Fibroblast of lung (primary cell): ENCODE measurements around the gene ZNF2. TPM values are rescaled to one million over a fixed set of nuclear protein-coding genes. Genes with fewer than 3 reads are reported as not detected.

Source experiments
- DNase-seq, 2 donors: peaks; one replicate each; pipeline versions ENCODE4 v3.0.0 to v3.0.0-alpha.2; 2010; ENCODE audit warnings: low read depth in 2 of 2
- H2AFZ ChIP-seq: 2 replicates; pipeline ENCODE4 v1.5.1; 2012; ENCODE audit warnings: low read length, control low read depth, inconsistent platforms
- H3K27ac ChIP-seq: 2 replicates; pipeline ENCODE4 v1.5.1; 2011; ENCODE audit warnings: low read length, control low read depth; ENCODE audit not compliant: insufficient read depth
- H3K27me3 ChIP-seq: 2 replicates; pipeline ENCODE4 v1.5.1; 2011; ENCODE audit warnings: mild to moderate bottlenecking, low read length; ENCODE audit not compliant: control insufficient read depth, insufficient read depth
- H3K36me3 ChIP-seq: 2 replicates; pipeline ENCODE4 v1.5.1; 2011; ENCODE audit warnings: low read length; ENCODE audit not compliant: control insufficient read depth, insufficient read depth
- H3K4me1 ChIP-seq: 2 replicates; pipeline ENCODE4 v1.5.1; 2011; ENCODE audit warnings: low read length; ENCODE audit not compliant: control insufficient read depth, insufficient read depth; ENCODE audit errors: extremely low read depth
- H3K4me2 ChIP-seq: 2 replicates; pipeline ENCODE4 v1.5.1; 2011; ENCODE audit warnings: low read length, control low read depth; ENCODE audit not compliant: insufficient read depth; ENCODE audit errors: extremely low read depth
- H3K4me3 ChIP-seq, 4 experiments: fragments of 200-600 bp in 1 of 4; sonication (generic) in 1 of 4; replicated peaks in 1 of 4; 2 replicates each; pipeline ENCODE4 v1.5.1; 2011 to 2016; ENCODE audit warnings: low read length in 4 of 4, low read depth in 3 of 4, mild to moderate bottlenecking in 3 of 4, control low read depth in 2 of 4, inconsistent platforms in 1 of 4, mixed read lengths in 1 of 4; ENCODE audit not compliant: insufficient read depth in 1 of 4; ENCODE audit errors: control extremely low read depth in 1 of 4
- H3K79me2 ChIP-seq: 2 replicates; pipeline ENCODE4 v1.5.1; 2012; ENCODE audit warnings: mild to moderate bottlenecking, low read length, inconsistent platforms; ENCODE audit not compliant: control insufficient read depth, insufficient read depth
- H3K9ac ChIP-seq: 2 replicates; pipeline ENCODE4 v1.5.1; 2011; ENCODE audit warnings: mild to moderate bottlenecking, low read length, control low read depth; ENCODE audit not compliant: insufficient read depth
- H3K9me3 ChIP-seq: 2 replicates; pipeline ENCODE4 v1.5.1; 2012; ENCODE audit warnings: low read depth, low read length; ENCODE audit not compliant: control insufficient read depth, insufficient read depth
- H4K20me1 ChIP-seq: 2 replicates; pipeline ENCODE4 v1.5.1; 2011; ENCODE audit warnings: low read length; ENCODE audit not compliant: control insufficient read depth, insufficient read depth; ENCODE audit errors: extremely low read depth
- CTCF ChIP-seq, 2 donors: IDR thresholded peaks in 1 of 2; conservative IDR thresholded peaks in 1 of 2; 1 replicate in 1 of 2; 2 replicates in 1 of 2; pipeline ENCODE4 v1.5.1; 2011 to 2012; ENCODE audit warnings: low read length in 2 of 2, control low read depth in 1 of 2, inconsistent platforms in 1 of 2, low read depth in 1 of 2, mild to moderate bottlenecking in 1 of 2
- EZH2 ChIP-seq: IDR thresholded peaks from 2 replicates; pipeline ENCODE4 v1.5.1; 2012; ENCODE audit warnings: low read length, control low read depth, mild to moderate bottlenecking; ENCODE audit errors: missing control alignments
- polyA plus RNA-seq, 2 donors: library from polyadenylated mRNA; depleted of rRNA in 1 of 2; stranded (reverse) in 1 of 2; unstranded in 1 of 2; fragments of >200 nt; gene quantifications; 2 replicates each; pipeline ENCODE4 v1.2.1, GENCODE V29; 2011 to 2012; ENCODE audit warnings: missing spikeins in 1 of 2
- total RNA-seq: library from RNA; depleted of rRNA; stranded (reverse); fragments of >200 nt; gene quantifications from 2 replicates; pipeline ENCODE4 v1.2.1, GENCODE V29; 2014

The ZNF2 gene
- total and polyA plus RNA-seq, 2 donors (not counting 1 experiment from before 2014, with no cell fraction given), result 5.0 to 11.7 TPM

GRCh38 chr2:95206096-95206495, 40.5 kb downstream of the ZNF2 start:
- no peaks in the 10 kb centered on the region for H3K79me2 ChIP-seq

GRCh38 chr2:95207111-95207961, 41.7 kb downstream of the ZNF2 start, which contains the start of gene ZNF892:
ZNF892 (plus strand) TSS chr2:95207521; CDS start chr2:95207816, 295 bp downstream.
- H3K79me2 ChIP-seq, result no peaks in the 10 kb centered on the region
- no peaks in the 10 kb centered on the region for H4K20me1 ChIP-seq
- peak within 1 kb of the TSS; percentile 60 for H3K9ac ChIP-seq
- peak; percentile 87 to 91 for DNase-seq
- no peaks in the 10 kb centered on the region for H3K9me3 ChIP-seq
- peak within 1 kb of the TSS; percentile 91 for H2AFZ ChIP-seq
- H3K4me3 ChIP-seq, result peak within 1 kb of the TSS; percentile 52 to 85 (median 82)
- H3K27me3 ChIP-seq, result no peaks in the 10 kb centered on the region
- H3K4me1 ChIP-seq, result no peaks in the 10 kb centered on the region
- peak within 1 kb of the TSS; percentile 48 for H3K27ac ChIP-seq
- TF ChIP-seq CTCF (conservative IDR thresholded peaks at IDR 0.05 in 1 of 2, IDR thresholded peaks at IDR 0.05 in 1 of 2; ENCODE audit: low read depth in 1 of 2, low read length in 2 of 2) (peak; percentile 9 to 30), EZH2 (no peak)
- peak within 1 kb of the TSS; percentile 87 for H3K4me2 ChIP-seq
- H3K36me3 ChIP-seq, result no peaks in the 10 kb centered on the region

More at GRCh38 chr2:95206096-95206495, 40.5 kb downstream of the ZNF2 start:
- no peaks in the 10 kb centered on the region for H3K27me3 ChIP-seq
- H3K4me3 ChIP-seq, result peak overlapping the region in 2 of 4 experiments; percentile 85
- H3K36me3 ChIP-seq, result no peaks in the 10 kb centered on the region
- H3K9me3 ChIP-seq, result no peaks in the 10 kb centered on the region
- H3K4me2 ChIP-seq, result no peak overlapping the region
- H3K9ac ChIP-seq, result no peak overlapping the region
- H2AFZ ChIP-seq, result no peak overlapping the region
- H3K27ac ChIP-seq, result no peak overlapping the region
- H3K4me1 ChIP-seq, result no peaks in the 10 kb centered on the region
- no peak for TF ChIP-seq EZH2
- no peak for TF ChIP-seq CTCF (conservative IDR thresholded peaks at IDR 0.05 in 1 of 2, IDR thresholded peaks at IDR 0.05 in 1 of 2; ENCODE audit: low read depth in 1 of 2, low read length in 2 of 2)
- no peaks in the 10 kb centered on the region for H4K20me1 ChIP-seq
- no peak for DNase-seq

- Histone ChIP-seq H3K9ac (no peak overlapping the region), H3K36me3 (no peaks in the 10 kb centered on the region), H3K9me3 (no peaks in the 10 kb centered on the region), H3K79me2 (no peaks in the 10 kb centered on the region), H2AFZ (peak overlapping the region; percentile 91), H3K27ac (peak overlapping the region; percentile 48), H3K4me1 (no peaks in the 10 kb centered on the region), H3K4me3 (peak overlapping the region; percentile 52 to 85 (median 82)), H4K20me1 (no peaks in the 10 kb centered on the region), H3K4me2 (peak overlapping the region; percentile 87), H3K27me3 (no peaks in the 10 kb centered on the region)
- DNase-seq, result peak; percentile 6 to 50
- TF ChIP-seq EZH2 (no peak), CTCF (conservative IDR thresholded peaks at IDR 0.05 in 1 of 2, IDR thresholded peaks at IDR 0.05 in 1 of 2; ENCODE audit: low read depth in 1 of 2, low read length in 2 of 2) (no peak)
These were observed 42.5 kb downstream of the ZNF2 start for GRCh38 chr2:95208106-95208505.
